Epithelial cell of esophagus (primary cell): Measurements from ENCODE around the gene HIC1.

Experiments
- DNase-seq: peaks from one replicate; pipeline ENCODE4 v3.0.0; 2010; ENCODE audit warnings: low read depth
- H3K4me3 ChIP-seq: 2 replicates; pipeline ENCODE4 v1.5.1; 2011; ENCODE audit warnings: mild to moderate bottlenecking, low read length, control low read depth
- CTCF ChIP-seq: IDR thresholded peaks from 2 replicates; pipeline ENCODE4 v1.5.1; 2011; ENCODE audit warnings: low read depth, mild to moderate bottlenecking, low read length, control low read depth, inconsistent platforms; ENCODE audit not compliant: insufficient read depth; ENCODE audit errors: missing control alignments

Gene HIC1

GRCh38 chr17:2095536-2095910, 40.6 kb downstream of the HIC1 start:
- DNase-seq = no peak
- no peak overlapping the region for H3K4me3 ChIP-seq
- TF ChIP-seq CTCF = no peak

- TF ChIP-seq CTCF = no peak
- peak; percentile 97 for DNase-seq
- no peak overlapping the region for H3K4me3 ChIP-seq
Measured at GRCh38 chr17:2101448-2102257, 46.8 kb downstream of the HIC1 start.

- TF ChIP-seq CTCF = no peak
- no peak overlapping the region for H3K4me3 ChIP-seq
- DNase-seq = peak; percentile 81
Measured at GRCh38 chr17:2102931-2103809, 48.3 kb downstream of the HIC1 start.

GRCh38 chr17:2105663-2106062, 50.8 kb downstream of the HIC1 start:
- H3K4me3 ChIP-seq = no peak overlapping the region
- no peak for DNase-seq
- no peak for TF ChIP-seq CTCF

- H3K4me3 ChIP-seq = no peak overlapping the region
- TF ChIP-seq CTCF = no peak
- no peak for DNase-seq
Measured at GRCh38 chr17:2106308-2106955, 51.5 kb downstream of the HIC1 start.

GRCh38 chr17:2107050-2107449, 52.1 kb downstream of the HIC1 start:
- DNase-seq = no peak
- no peak for TF ChIP-seq CTCF
- no peak overlapping the region for H3K4me3 ChIP-seq
